Karpas-422 (cell line): Measurements from ENCODE around the gene TOP2B. TPM values are rescaled to one million over a fixed set of nuclear protein-coding genes. Genes with fewer than 3 reads are reported as not detected.
A peak's percentile ranks its signal among the peaks of the same experiment; 100 is the strongest.

Source experiments
- DNase-seq: peaks from one replicate; pipeline ENCODE4 v3.0.0-alpha.2; 2015
- H2AFZ ChIP-seq: fragments of 200-600 bp; sonication (generic); 2 replicates; pipeline ENCODE4 v1.6.1; 2014; ENCODE audit warnings: antibody characterized with exemption, low read length, mixed read lengths
- H3K27ac ChIP-seq: fragments of 200-600 bp; sonication (generic); 2 replicates; pipeline ENCODE4 v1.5.1; 2014; ENCODE audit warnings: mild to moderate bottlenecking, low read length, moderate library complexity
- H3K27me3 ChIP-seq: fragments of 200-600 bp; sonication (generic); 2 replicates; pipeline ENCODE4 v1.6.1; 2014; ENCODE audit warnings: low read length, mixed read lengths
- H3K36me3 ChIP-seq: fragments of 200-600 bp; sonication (generic); 2 replicates; pipeline ENCODE4 v1.6.1; 2014; ENCODE audit warnings: low read length, mixed read lengths; ENCODE audit not compliant: insufficient read depth
- H3K4me1 ChIP-seq: fragments of 200-600 bp; sonication (generic); 2 replicates; pipeline ENCODE4 v1.6.1; 2014; ENCODE audit warnings: mild to moderate bottlenecking, low read length, mixed read lengths
- H3K4me2 ChIP-seq: fragments of 200-600 bp; sonication (generic); 2 replicates; pipeline ENCODE4 v1.6.1; 2014; ENCODE audit warnings: low read length, low read depth, mild to moderate bottlenecking; ENCODE audit not compliant: poor library complexity, severe bottlenecking
- H3K4me3 ChIP-seq: fragments of 200-600 bp; sonication (generic); 2 replicates; pipeline ENCODE4 v1.5.1; 2014; ENCODE audit warnings: mild to moderate bottlenecking, antibody characterized with exemption, low read length, mixed read lengths
- H3K79me2 ChIP-seq: fragments of 200-600 bp; sonication (generic); 2 replicates; pipeline ENCODE4 v1.6.1; 2014; ENCODE audit warnings: mild to moderate bottlenecking, low read length, mixed read lengths
- H3K9ac ChIP-seq: fragments of 200-600 bp; sonication (generic); 2 replicates; pipeline ENCODE4 v1.6.0; 2014; ENCODE audit warnings: low read length
- H3K9me2 ChIP-seq: fragments of 200-600 bp; sonication (generic), shearing (Covaris generic); replicated peaks from 2 replicates; pipeline ENCODE4 v1.6.0; 2014; ENCODE audit warnings: mild to moderate bottlenecking, low read length, moderate library complexity; ENCODE audit not compliant: insufficient read depth
- H3K9me3 ChIP-seq: fragments of 300-700, 200-600 bp; sonication (generic); 2 replicates; pipeline ENCODE4 v1.6.1; 2014; ENCODE audit warnings: low read length, mixed read lengths
- H4K20me1 ChIP-seq: fragments of 200-600 bp; sonication (generic); 2 replicates; pipeline ENCODE4 v1.6.1; 2014; ENCODE audit warnings: mild to moderate bottlenecking, antibody characterized with exemption, low read length, low read depth; ENCODE audit not compliant: insufficient read depth
- total RNA-seq: library from RNA; depleted of rRNA; stranded (reverse); fragments of >200 nt; shearing (Covaris generic); gene quantifications from 2 replicates; pipeline ENCODE4 v1.2.3, GENCODE V29; 2014; ENCODE audit warnings: low replicate concordance; rRNA removed

TOP2B gene
- total RNA-seq = 132 and 155 TPM in 2 replicates

- Histone ChIP-seq H3K27ac (peak within 1 kb of the TSS; percentile 72), H3K79me2 (peaks cover 44% of the 10 kb centered on the region), H3K9me2 (no peaks in the 10 kb centered on the region), H3K9me3 (no peaks in the 10 kb centered on the region), H3K36me3 (peaks cover under 1% of the 10 kb centered on the region; the same call in 1 of the 2 replicates), H2AFZ (0 out of 2 replicates have a peak within 1 kb of the TSS, but pooled peaks have one; percentile 47), H3K27me3 (no peaks in the 10 kb centered on the region), H4K20me1 (peaks cover 13% of the 10 kb centered on the region; the same call in 1 of the 2 replicates), H3K9ac (peak within 1 kb of the TSS; percentile 89), H3K4me1 (peaks cover 42% of the 10 kb centered on the region), H3K4me3 (peak within 1 kb of the TSS; percentile 83), H3K4me2 (peak within 1 kb of the TSS; percentile 83)
- peak; percentile 98 for DNase-seq
These were observed at the start of gene TOP2B for GRCh38 chr3:25664812-25665314. Gene TOP2B (minus strand): TSS chr3:25664907. CDS start chr3:25664297, 610 bp downstream.

GRCh38 chr3:25713341-25713985 is 48.8 kb upstream of the TOP2B start:
- Histone ChIP-seq H3K9me2 (no peaks in the 10 kb centered on the region), H3K9me3 (no peaks in the 10 kb centered on the region), H3K79me2 (no peaks in the 10 kb centered on the region), H3K4me3 (no peak overlapping the region), H3K4me2 (no peak overlapping the region), H2AFZ (no peak overlapping the region), H3K36me3 (peaks cover 8% of the 10 kb centered on the region; the same call in 1 of the 2 replicates), H3K4me1 (no peaks in the 10 kb centered on the region), H3K9ac (no peak overlapping the region), H3K27me3 (no peaks in the 10 kb centered on the region), H3K27ac (no peak overlapping the region), H4K20me1 (no peaks in the 10 kb centered on the region)
- no peak for DNase-seq

GRCh38 chr3:25711090-25711489 is 46.4 kb upstream of the TOP2B start:
- Histone ChIP-seq H3K27ac (no peak overlapping the region), H3K4me2 (no peak overlapping the region), H3K4me3 (no peak overlapping the region), H2AFZ (no peak overlapping the region), H3K36me3 (no peaks in the 10 kb centered on the region), H3K9ac (no peak overlapping the region), H3K9me3 (no peaks in the 10 kb centered on the region), H3K9me2 (no peaks in the 10 kb centered on the region), H3K27me3 (no peaks in the 10 kb centered on the region), H3K79me2 (no peaks in the 10 kb centered on the region), H4K20me1 (no peaks in the 10 kb centered on the region), H3K4me1 (no peaks in the 10 kb centered on the region; the same call in 1 of the 2 replicates)
- no peak for DNase-seq

- H3K9me2 ChIP-seq = no peaks in the 10 kb centered on the region
- no peaks in the 10 kb centered on the region for H4K20me1 ChIP-seq
- no peak for DNase-seq
- H3K4me3 ChIP-seq = no peak overlapping the region
- H3K9ac ChIP-seq = no peak overlapping the region
- no peaks in the 10 kb centered on the region for H3K79me2 ChIP-seq
- H3K9me3 ChIP-seq = no peaks in the 10 kb centered on the region
- no peaks in the 10 kb centered on the region for H3K36me3 ChIP-seq
- no peak overlapping the region for H3K4me2 ChIP-seq
- no peaks in the 10 kb centered on the region; the same call in 1 of the 2 replicates for H3K4me1 ChIP-seq
- H3K27ac ChIP-seq = no peak overlapping the region
- H3K27me3 ChIP-seq = no peaks in the 10 kb centered on the region
- no peak overlapping the region for H2AFZ ChIP-seq
These were observed 43.3 kb upstream of the TOP2B start for GRCh38 chr3:25708036-25708435.

- Histone ChIP-seq H4K20me1 (no peaks in the 10 kb centered on the region), H3K4me2 (no peak overlapping the region), H2AFZ (no peak overlapping the region), H3K9ac (no peak overlapping the region), H3K9me2 (no peaks in the 10 kb centered on the region), H3K79me2 (no peaks in the 10 kb centered on the region), H3K9me3 (no peaks in the 10 kb centered on the region), H3K36me3 (no peaks in the 10 kb centered on the region), H3K27me3 (no peaks in the 10 kb centered on the region), H3K4me1 (no peaks in the 10 kb centered on the region; the same call in 1 of the 2 replicates), H3K27ac (no peak overlapping the region), H3K4me3 (no peak overlapping the region)
- no peak for DNase-seq
These were observed 42.7 kb upstream of the TOP2B start for GRCh38 chr3:25707268-25707926.

GRCh38 chr3:25706213-25706612 is 41.5 kb upstream of the TOP2B start:
- no peaks in the 10 kb centered on the region for H3K27me3 ChIP-seq
- H4K20me1 ChIP-seq = no peaks in the 10 kb centered on the region
- H3K9ac ChIP-seq = no peak overlapping the region
- no peak for DNase-seq
- no peaks in the 10 kb centered on the region for H3K9me2 ChIP-seq
- no peak overlapping the region for H3K4me3 ChIP-seq
- no peaks in the 10 kb centered on the region for H3K79me2 ChIP-seq
- H3K4me2 ChIP-seq = no peak overlapping the region
- H2AFZ ChIP-seq = no peak overlapping the region
- H3K27ac ChIP-seq = no peak overlapping the region
- H3K9me3 ChIP-seq = no peaks in the 10 kb centered on the region
- H3K4me1 ChIP-seq = no peaks in the 10 kb centered on the region; the same call in 1 of the 2 replicates
- H3K36me3 ChIP-seq = no peaks in the 10 kb centered on the region

- no peak overlapping the region for H3K4me2 ChIP-seq
- H3K9me3 ChIP-seq = no peaks in the 10 kb centered on the region
These were observed 32.8 kb upstream of the TOP2B start for GRCh38 chr3:25697553-25697952.

GRCh38 chr3:25695731-25696420 is 31.2 kb upstream of the TOP2B start:
- Histone ChIP-seq H3K4me2 (no peak overlapping the region), H3K9ac (no peak overlapping the region), H3K4me1 (no peaks in the 10 kb centered on the region)

More at GRCh38 chr3:25697553-25697952, 32.8 kb upstream of the TOP2B start:
- H4K20me1 ChIP-seq = no peaks in the 10 kb centered on the region
- H3K79me2 ChIP-seq = no peaks in the 10 kb centered on the region
- no peaks in the 10 kb centered on the region for H3K36me3 ChIP-seq
- no peaks in the 10 kb centered on the region for H3K9me2 ChIP-seq
- H2AFZ ChIP-seq = no peak overlapping the region
- H3K27me3 ChIP-seq = no peaks in the 10 kb centered on the region
- H3K27ac ChIP-seq = no peak overlapping the region
- no peak overlapping the region for H3K4me3 ChIP-seq
- H3K4me1 ChIP-seq = no peaks in the 10 kb centered on the region
- DNase-seq = no peak
- no peak overlapping the region for H3K9ac ChIP-seq

More at GRCh38 chr3:25695731-25696420, 31.2 kb upstream of the TOP2B start:
- Histone ChIP-seq H3K27ac (no peak overlapping the region), H3K4me3 (no peak overlapping the region), H4K20me1 (no peaks in the 10 kb centered on the region), H3K79me2 (no peaks in the 10 kb centered on the region), H3K9me2 (no peaks in the 10 kb centered on the region), H3K36me3 (no peaks in the 10 kb centered on the region), H3K27me3 (no peaks in the 10 kb centered on the region), H2AFZ (no peak overlapping the region), H3K9me3 (no peaks in the 10 kb centered on the region)
- DNase-seq = no peak
